Retinal pigment epithelial cell (primary cell): ENCODE measurements around the gene SLC7A7.
"Not testable (repeated sequence)": the region's sequence is repeated elsewhere in the genome, so short reads cannot be mapped to it uniquely, and the experiment has no call there.

ENCODE experiments used
- DNase-seq: peaks from one replicate; pipeline ENCODE4 v3.0.0-alpha.2; 2010; ENCODE audit warnings: low read depth
- H3K4me3 ChIP-seq: 2 replicates; pipeline ENCODE4 v1.5.1; 2011; ENCODE audit warnings: mild to moderate bottlenecking, low read length, control low read depth, moderate library complexity
- TF ChIP-seq, protein P1 (sequence below): conservative IDR thresholded peaks from 2 replicates; pipeline ENCODE4 v1.5.1; 2011; ENCODE audit warnings: low read depth, low read length, control low read depth, inconsistent platforms

SLC7A7 gene

DNA sequence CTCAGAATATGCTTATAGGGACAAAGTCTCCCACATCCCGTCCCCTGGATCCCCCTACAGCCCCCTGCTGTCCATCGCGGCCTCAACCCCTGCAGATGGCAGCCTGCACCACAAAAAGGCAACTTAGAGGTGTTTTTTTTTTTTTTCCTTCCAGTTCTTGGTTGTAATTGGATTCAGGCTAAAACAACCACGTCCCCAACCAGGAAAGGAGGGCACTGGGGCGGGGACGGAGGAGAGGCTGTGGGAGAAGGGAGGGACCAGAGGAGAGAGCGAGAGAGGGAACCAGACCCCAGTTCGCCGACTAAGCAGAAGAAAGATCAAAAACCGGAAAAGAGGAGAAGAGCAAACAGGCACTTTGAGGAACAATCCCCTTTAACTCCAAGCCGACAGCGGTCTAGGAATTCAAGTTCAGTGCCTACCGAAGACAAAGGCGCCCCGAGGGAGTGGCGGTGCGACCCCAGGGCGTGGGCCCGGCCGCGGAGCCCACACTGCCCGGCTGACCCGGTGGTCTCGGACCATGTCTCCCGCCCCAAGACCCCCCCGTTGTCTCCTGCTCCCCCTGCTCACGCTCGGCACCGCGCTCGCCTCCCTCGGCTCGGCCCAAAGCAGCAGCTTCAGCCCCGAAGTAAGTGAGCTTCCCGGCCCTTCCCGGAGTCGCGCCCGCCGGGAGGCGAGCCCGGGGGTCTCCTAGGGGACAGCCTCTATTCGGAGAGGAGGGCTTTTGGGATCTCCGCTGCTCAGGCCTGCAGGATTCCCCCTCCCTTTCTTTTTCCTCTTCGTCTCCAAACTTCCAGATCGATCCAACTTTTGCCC is 21.3 kb upstream of the SLC7A7 start, which contains the start of gene MMP14:
TSS of gene MMP14 (plus strand) at position 285 of the 813 bp plus-strand sequence. CDS start at position 518, 233 bp downstream.
- TF ChIP-seq, protein P1, sequence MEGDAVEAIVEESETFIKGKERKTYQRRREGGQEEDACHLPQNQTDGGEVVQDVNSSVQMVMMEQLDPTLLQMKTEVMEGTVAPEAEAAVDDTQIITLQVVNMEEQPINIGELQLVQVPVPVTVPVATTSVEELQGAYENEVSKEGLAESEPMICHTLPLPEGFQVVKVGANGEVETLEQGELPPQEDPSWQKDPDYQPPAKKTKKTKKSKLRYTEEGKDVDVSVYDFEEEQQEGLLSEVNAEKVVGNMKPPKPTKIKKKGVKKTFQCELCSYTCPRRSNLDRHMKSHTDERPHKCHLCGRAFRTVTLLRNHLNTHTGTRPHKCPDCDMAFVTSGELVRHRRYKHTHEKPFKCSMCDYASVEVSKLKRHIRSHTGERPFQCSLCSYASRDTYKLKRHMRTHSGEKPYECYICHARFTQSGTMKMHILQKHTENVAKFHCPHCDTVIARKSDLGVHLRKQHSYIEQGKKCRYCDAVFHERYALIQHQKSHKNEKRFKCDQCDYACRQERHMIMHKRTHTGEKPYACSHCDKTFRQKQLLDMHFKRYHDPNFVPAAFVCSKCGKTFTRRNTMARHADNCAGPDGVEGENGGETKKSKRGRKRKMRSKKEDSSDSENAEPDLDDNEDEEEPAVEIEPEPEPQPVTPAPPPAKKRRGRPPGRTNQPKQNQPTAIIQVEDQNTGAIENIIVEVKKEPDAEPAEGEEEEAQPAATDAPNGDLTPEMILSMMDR: peak; percentile 68
- no peak for DNase-seq
- H3K4me3 ChIP-seq: peak within 1 kb of the TSS; percentile 96

DNA sequence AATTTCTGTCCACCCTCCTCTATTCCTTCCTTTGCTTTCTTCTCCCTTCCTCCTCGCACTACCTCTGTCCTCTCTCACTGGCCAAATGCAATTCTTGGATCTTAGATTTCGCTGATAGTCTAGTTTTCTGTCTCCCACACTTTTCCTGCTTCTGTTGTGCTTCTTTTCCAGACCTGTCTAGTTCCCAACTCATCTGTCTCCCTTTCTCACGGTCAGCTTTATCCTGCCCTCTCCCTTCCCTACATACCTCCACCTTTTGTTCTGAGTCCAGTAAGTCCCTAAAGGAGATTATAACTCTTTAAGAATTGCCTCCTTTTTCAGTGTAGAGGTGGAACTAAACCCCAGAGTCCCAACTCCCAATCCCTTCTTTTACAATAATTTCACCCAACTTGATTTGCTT is 20.3 kb upstream of the SLC7A7 start:
- H3K4me3 ChIP-seq: no peak overlapping the region
- TF ChIP-seq, protein P1: no peak
- DNase-seq: no peak

DNA sequence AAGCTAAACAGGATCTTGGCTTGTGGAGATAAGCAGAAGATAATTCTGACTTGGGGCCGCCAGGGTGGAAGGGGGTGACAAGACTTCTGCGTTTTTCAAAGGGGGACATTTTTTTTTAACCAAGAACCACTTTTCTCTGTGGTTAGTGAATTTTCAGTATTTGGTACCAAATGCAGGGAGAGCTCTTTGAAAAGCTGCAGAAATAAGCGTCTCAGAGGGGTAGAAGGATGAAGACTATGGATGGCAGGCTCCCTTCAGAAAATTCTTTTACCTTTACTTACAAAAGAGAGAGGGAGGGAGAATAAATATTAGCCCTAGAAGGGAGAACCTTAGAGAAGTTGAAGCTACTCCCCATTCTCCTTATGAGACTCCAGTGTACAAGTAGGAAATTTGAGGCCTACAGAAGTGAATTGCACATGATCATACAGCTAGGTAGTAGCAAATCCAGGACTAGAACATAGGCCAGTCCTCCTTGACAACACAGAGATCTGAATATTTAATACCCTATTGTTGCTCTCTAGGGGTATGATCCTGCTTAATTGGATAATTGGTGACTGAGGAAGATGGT is 15.3 kb upstream of the SLC7A7 start:
- peak overlapping the region; percentile 76 for H3K4me3 ChIP-seq
- TF ChIP-seq, protein P1: no peak
- no peak for DNase-seq

DNA sequence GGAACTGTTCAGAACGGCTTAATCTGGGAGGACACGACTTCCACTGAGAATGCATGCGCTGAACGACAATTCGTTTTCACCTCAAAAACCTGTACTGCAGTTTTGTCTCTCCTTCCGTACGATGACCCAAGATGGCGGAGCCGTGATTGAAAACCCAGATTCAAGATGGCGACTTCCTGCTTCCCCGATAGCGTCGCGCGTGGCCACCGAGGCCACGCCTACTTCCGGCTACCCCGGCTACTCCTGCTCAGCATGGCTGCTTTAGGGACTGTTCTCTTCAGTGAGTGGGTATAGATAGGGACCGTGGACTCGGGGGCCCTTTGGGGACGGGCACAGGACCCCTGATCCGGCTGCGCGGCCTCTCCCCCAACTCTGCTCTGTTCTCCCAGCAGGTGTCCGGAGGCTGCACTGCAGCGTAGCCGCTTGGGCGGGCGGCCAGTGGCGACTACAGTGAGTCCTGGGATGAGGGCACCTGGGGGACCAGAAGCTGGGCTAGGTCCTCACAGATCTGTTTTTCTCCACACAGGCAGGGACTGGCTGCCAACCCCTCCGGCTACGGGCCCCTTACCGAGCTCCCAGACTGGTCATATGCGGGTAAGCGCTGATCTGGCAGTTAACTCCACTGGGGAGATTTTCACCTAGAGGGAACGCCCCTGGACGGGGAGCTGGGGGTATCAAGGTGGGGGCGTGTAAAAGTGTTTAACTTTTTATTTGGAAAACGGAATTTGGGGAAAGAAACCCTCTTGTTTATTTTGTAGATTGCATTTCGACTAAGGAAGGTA is 14.6 kb upstream of the SLC7A7 start, which contains the start of gene MRPL52:
TSS of gene MRPL52 (plus strand) at position 227 of the 782 bp plus-strand sequence. CDS start at position 253, 26 bp downstream.
- no peak for DNase-seq
- peak within 1 kb of the TSS; percentile 76 for H3K4me3 ChIP-seq
- TF ChIP-seq, protein P1: no peak

DNA sequence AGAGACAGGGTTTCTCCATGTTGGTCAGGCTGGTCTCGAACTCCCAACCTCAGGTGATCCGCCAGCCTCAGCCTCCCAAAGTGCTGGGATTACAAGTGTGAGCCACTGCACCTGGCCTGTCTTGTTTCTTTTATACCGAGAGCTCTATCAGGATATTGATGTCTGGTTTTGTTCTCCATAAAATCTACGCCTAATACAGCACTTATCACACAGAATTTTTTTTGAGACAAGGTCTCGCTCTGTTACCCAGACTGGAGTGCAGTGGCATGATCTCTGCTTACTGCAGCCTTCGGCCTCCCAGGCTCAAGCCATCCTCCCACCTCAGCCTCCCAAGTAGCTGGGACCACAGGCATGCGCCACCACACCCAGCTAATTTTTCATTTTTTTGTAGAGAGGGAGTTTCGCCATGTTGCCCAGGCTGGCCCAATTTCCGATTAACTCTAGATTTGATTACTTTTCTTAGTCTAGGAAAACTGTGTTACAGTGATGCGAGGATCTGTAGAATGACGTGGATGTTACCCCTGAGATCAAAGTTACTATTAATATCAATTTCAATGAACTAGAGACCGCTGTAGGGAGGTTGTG is 13.9 kb upstream of the SLC7A7 start:
- H3K4me3 ChIP-seq: peak overlapping the region; percentile 76

DNA sequence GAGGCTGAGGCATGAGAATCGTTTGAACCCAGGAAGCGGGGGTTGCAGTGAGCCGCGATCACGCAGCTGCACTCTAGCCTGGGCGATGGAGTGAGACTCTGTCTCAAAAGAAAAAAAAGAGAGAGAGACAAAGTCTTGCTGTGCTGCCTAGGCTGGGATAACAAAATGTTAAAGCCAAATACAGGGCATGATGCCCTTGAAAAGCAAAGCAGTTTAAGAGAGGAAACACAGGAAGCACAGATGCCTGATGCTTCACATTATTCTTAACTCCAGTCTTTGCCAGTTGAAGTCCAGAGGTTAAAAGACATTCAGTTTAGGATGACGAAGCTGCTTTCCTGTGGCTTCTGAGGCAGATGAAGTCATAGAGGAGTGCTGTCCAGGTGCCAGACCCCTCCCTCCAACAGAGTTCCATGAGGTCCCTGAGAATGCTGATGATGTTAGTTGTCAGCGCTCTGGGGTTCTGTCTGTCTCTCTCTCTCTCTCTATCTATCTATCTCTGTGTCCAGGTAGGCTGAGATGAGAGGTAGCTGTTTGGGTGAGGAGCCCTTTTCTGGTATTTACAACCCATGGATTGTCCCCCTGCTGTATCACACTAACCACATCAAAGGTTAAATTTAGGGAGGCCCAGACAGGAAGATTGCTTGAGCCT is 9.6 kb upstream of the SLC7A7 start:
- no peak for DNase-seq
- TF ChIP-seq, protein P1: no peak
- H3K4me3 ChIP-seq: no peak overlapping the region

More for the DNA sequence above, 13.9 kb upstream of the SLC7A7 start:
- DNase-seq: not testable (repeated sequence)
